Endothelial cell of umbilical vein (primary cell): Measurements from ENCODE around the gene ANKRD33B.

Experiments used
- EZH2 ChIP-seq: IDR thresholded peaks from 2 replicates; pipeline ENCODE4 v1.6.1; 2012; ENCODE audit warnings: borderline replicate concordance, low read depth, mild to moderate bottlenecking, moderate library complexity, low read length, inconsistent platforms; ENCODE audit not compliant: severe bottlenecking
- MYC ChIP-seq: IDR thresholded peaks from one replicate; pipeline ENCODE4 v1.6.1; 2011; ENCODE audit warnings: mild to moderate bottlenecking, low read depth, low read length
- POLR2A ChIP-seq: IDR thresholded peaks from 2 replicates; pipeline ENCODE4 v1.6.1; 2012; ENCODE audit warnings: low read depth, mild to moderate bottlenecking, control low read depth, low read length
- POLR2AphosphoS5 ChIP-seq: IDR thresholded peaks from 2 replicates; pipeline ENCODE4 v1.6.1; 2012; ENCODE audit warnings: low read depth, mild to moderate bottlenecking, control low read depth, low read length, moderate library complexity; ENCODE audit not compliant: insufficient read depth
- TF ChIP-seq, protein P1 (sequence below), 2 donors: IDR thresholded peaks; 1 replicate in 1 of 2; 2 replicates in 1 of 2; pipeline ENCODE4 v1.5.1; 2011; ENCODE audit warnings: low read length in 2 of 2, mild to moderate bottlenecking in 2 of 2, moderate library complexity in 2 of 2, control low read depth in 1 of 2, inconsistent platforms in 1 of 2, low read depth in 1 of 2; ENCODE audit not compliant: insufficient read depth in 1 of 2; ENCODE audit errors: extremely low read depth in 1 of 2

DNA sequence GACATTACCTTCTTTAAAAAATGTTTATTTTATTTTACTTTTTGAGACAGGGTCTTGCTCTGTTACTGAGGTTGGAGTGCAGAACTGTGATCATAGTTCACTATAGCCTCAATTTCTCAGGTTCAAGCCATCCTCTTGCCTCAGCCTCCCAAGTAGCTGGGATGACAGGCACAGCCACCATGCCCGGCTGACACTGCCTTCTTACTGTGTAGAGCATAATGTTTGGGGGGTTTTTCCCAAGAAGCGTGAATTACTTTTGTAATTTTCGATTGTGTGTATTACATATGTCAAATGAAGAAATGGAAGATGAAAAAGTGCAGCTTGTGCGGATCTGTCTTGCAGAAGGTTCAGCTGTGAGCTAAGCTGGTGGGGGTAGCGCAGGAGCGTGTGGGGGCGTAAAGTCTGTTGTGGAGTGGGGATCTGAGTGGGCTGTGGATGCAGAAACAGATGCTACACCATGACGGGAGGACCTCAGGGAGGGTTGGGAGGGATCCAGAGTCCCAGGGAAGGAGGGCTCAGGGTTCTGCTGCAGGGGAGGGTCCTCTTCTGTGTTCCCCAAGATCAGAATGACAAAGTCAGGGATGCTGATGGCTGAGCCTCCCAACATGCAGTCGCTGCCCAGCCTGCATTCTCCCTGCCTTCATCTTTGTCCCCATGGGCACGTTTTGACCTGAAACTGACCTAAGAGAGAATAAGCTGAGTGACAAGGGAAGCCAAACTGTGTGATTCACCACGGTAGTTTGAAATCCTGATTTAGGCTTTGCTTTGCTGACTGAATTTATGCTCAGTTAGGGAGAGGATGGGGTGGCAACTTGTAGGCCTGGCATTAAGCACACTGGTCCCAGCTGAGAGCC, 6.8 kb upstream of the ANKRD33B start:
- TF ChIP-seq, protein P1, sequence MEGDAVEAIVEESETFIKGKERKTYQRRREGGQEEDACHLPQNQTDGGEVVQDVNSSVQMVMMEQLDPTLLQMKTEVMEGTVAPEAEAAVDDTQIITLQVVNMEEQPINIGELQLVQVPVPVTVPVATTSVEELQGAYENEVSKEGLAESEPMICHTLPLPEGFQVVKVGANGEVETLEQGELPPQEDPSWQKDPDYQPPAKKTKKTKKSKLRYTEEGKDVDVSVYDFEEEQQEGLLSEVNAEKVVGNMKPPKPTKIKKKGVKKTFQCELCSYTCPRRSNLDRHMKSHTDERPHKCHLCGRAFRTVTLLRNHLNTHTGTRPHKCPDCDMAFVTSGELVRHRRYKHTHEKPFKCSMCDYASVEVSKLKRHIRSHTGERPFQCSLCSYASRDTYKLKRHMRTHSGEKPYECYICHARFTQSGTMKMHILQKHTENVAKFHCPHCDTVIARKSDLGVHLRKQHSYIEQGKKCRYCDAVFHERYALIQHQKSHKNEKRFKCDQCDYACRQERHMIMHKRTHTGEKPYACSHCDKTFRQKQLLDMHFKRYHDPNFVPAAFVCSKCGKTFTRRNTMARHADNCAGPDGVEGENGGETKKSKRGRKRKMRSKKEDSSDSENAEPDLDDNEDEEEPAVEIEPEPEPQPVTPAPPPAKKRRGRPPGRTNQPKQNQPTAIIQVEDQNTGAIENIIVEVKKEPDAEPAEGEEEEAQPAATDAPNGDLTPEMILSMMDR (IDR thresholded peaks at IDR 0.05; ENCODE audit: extremely low read depth in 1 of 2, insufficient read depth in 1 of 2, low read depth in 1 of 2, low read length in 2 of 2), result no peak
- TF ChIP-seq POLR2A (no peak), POLR2AphosphoS5 (no peak), EZH2 (no peak), MYC (no peak)
